ENCODE data around the gene LDLRAD1.

DNA sequence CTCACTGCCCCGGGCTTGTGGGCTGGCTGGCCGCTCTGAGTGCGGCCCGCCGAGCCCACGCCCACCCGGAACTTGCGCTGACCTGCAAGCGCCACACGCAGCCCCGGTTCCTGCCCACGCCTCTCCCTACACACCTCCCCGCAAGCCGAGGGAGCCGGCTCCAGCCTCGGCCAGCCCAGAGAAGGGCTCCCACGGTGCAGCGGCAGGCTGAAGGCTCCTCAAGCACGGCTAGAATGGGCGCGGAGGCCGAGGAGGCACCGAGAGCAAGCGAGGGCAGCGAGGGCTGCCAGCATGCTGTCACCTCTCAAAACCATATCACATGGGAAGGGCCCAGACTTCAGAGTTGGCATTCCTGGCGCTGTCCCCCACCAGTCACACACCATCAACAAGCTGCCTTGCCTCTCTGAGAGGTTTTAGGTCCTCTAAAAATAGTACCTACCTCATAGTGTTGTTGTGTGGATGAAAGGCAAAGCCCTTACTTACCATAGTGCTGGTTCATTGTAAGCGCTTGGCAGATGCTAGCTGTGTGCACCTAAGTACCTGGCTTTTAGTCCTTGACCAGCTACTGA is 13.4 kb downstream of the LDLRAD1 start:
- TF ChIP-seq, protein P1, sequence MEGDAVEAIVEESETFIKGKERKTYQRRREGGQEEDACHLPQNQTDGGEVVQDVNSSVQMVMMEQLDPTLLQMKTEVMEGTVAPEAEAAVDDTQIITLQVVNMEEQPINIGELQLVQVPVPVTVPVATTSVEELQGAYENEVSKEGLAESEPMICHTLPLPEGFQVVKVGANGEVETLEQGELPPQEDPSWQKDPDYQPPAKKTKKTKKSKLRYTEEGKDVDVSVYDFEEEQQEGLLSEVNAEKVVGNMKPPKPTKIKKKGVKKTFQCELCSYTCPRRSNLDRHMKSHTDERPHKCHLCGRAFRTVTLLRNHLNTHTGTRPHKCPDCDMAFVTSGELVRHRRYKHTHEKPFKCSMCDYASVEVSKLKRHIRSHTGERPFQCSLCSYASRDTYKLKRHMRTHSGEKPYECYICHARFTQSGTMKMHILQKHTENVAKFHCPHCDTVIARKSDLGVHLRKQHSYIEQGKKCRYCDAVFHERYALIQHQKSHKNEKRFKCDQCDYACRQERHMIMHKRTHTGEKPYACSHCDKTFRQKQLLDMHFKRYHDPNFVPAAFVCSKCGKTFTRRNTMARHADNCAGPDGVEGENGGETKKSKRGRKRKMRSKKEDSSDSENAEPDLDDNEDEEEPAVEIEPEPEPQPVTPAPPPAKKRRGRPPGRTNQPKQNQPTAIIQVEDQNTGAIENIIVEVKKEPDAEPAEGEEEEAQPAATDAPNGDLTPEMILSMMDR (IDR thresholded peaks at IDR 0.05): no peak
- TF ChIP-seq SIN3A (IDR thresholded peaks at IDR 0.05; ENCODE audit: borderline replicate concordance, insufficient read depth, low read depth, low read length): no peak

All from Panc1 (cell line).